Measurements from ENCODE around the gene GCDH.

DNA sequence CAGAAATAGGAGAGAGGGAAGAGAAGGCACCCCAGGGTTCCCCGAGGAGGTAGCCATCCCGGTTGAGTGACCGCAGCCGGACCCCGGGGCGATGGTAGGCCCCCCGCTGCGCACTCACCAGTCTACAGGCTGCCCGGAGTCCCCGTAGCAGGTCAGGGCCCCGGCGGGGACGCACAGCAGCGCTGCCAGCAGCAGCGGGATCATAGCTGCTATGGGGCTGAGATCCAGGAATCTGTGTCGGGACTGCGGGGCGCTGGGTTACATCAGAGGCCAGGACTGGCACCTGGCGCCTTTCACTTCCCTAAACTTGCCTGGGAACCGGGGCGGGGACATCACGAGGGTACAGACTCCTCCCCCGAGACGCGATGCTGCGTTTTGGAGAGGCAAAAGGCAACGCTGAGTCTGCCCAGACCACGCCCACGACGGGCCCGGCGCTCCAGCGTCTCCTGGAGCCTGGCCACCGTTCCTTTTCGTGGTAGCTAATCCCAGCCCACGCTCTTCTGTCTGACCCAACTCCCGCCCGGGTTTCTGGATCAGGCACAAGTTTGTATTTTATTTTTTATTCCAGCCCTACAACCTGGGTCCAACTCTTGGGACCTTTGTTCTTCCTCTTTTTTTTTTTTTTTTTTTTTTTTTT is 9.7 kb upstream of the GCDH start, which contains the start of gene DNASE2:
- TF ChIP-seq, protein P1, sequence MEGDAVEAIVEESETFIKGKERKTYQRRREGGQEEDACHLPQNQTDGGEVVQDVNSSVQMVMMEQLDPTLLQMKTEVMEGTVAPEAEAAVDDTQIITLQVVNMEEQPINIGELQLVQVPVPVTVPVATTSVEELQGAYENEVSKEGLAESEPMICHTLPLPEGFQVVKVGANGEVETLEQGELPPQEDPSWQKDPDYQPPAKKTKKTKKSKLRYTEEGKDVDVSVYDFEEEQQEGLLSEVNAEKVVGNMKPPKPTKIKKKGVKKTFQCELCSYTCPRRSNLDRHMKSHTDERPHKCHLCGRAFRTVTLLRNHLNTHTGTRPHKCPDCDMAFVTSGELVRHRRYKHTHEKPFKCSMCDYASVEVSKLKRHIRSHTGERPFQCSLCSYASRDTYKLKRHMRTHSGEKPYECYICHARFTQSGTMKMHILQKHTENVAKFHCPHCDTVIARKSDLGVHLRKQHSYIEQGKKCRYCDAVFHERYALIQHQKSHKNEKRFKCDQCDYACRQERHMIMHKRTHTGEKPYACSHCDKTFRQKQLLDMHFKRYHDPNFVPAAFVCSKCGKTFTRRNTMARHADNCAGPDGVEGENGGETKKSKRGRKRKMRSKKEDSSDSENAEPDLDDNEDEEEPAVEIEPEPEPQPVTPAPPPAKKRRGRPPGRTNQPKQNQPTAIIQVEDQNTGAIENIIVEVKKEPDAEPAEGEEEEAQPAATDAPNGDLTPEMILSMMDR (IDR thresholded peaks at IDR 0.05), result peak in 1 of 4 experiments; percentile 12
- TF ChIP-seq POLR2AphosphoS5 (IDR thresholded peaks at IDR 0.05), result peak; percentile 98
- TF ChIP-seq POLR2A (IDR thresholded peaks at IDR 0.05), result peak; percentile 98
